ENCODE data around the gene PROC.

GRCh38 chr2:127408004-127408806 lies 10.0 kb upstream of the PROC start:
- TF ChIP-seq CTCF (IDR thresholded peaks at IDR 0.05) (peak in 3 of 7 experiments; percentile 1 to 37 (median 32)), POLR2A (IDR thresholded peaks at IDR 0.05) (peak; percentile 54 to 68 (median 63))
